HepG2 (cell line): Measurements from ENCODE around the gene ATP2C2. TPM values are rescaled to one million over a fixed set of nuclear protein-coding genes. Genes with fewer than 3 reads are reported as not detected.

Experiments
- CBFB ChIP-seq: sonication (generic); formaldehyde crosslinking; IDR thresholded peaks from 2 replicates; pipeline ENCODE4 v1.4.0; 2020; ENCODE audit warnings: missing genetic modification reagents
- HES4 ChIP-seq: sonication (generic); formaldehyde crosslinking; IDR thresholded peaks from 2 replicates; pipeline ENCODE4 v1.9.0; 2021; ENCODE audit warnings: mild to moderate bottlenecking, missing genetic modification reagents, borderline replicate concordance
- KLF11 ChIP-seq: IDR thresholded peaks from 2 replicates; pipeline ENCODE4 v1.6.1; 2016; ENCODE audit warnings: missing compliant biosample characterization
- MIXL1 ChIP-seq: IDR thresholded peaks from 2 replicates; pipeline ENCODE4 v1.6.1; 2016
- PAX8 ChIP-seq: sonication (generic); formaldehyde crosslinking; IDR thresholded peaks from 2 replicates; pipeline ENCODE4 v1.8.0; 2022; ENCODE audit warnings: mild to moderate bottlenecking, missing genetic modification reagents, borderline replicate concordance
- POLR2AphosphoS2 ChIP-seq: IDR thresholded peaks from 2 replicates; pipeline ENCODE4 v1.6.1; 2011; ENCODE audit warnings: low read depth, low read length, improper control_type of control experiment
- SALL1 ChIP-seq: sonication (generic); formaldehyde crosslinking; IDR thresholded peaks from 2 replicates; pipeline ENCODE4 v1.8.0; 2022; ENCODE audit warnings: mild to moderate bottlenecking, missing genetic modification reagents
- SAP130 ChIP-seq: IDR thresholded peaks from 2 replicates; pipeline ENCODE4 v1.6.1; 2016; ENCODE audit warnings: low read depth
- SMC3 ChIP-seq: IDR thresholded peaks from 2 replicates; pipeline ENCODE4 v1.6.1; 2011; ENCODE audit warnings: low read length, improper control_type of control experiment
- SP1 ChIP-seq, 2 experiments: fragments of 450-650 bp in 1 of 2; sonication (generic) in 1 of 2; formaldehyde crosslinking in 1 of 2; IDR thresholded peaks; 2 replicates each; pipeline versions ENCODE4 v1.4.0 to v1.6.1; 2016 to 2020; ENCODE audit warnings: missing genetic modification reagents in 1 of 2
- SP140L ChIP-seq: sonication (generic); formaldehyde crosslinking; IDR thresholded peaks from 2 replicates; pipeline ENCODE4 v1.4.0; 2020; ENCODE audit warnings: missing genetic modification reagents, borderline replicate concordance
- ZFP82 ChIP-seq: sonication (generic); formaldehyde crosslinking; IDR thresholded peaks from 2 replicates; pipeline ENCODE4 v1.5.1; 2020; ENCODE audit warnings: mild to moderate bottlenecking, missing genetic modification reagents, borderline replicate concordance
- ZMAT5 ChIP-seq: sonication (generic); formaldehyde crosslinking; IDR thresholded peaks from 2 replicates; pipeline ENCODE4 v1.5.0; 2020; ENCODE audit warnings: mild to moderate bottlenecking, low read depth, missing genetic modification reagents, borderline replicate concordance
- ZNF230 ChIP-seq: sonication (generic); formaldehyde crosslinking; IDR thresholded peaks from 2 replicates; pipeline ENCODE4 v1.4.0; 2020; ENCODE audit warnings: mild to moderate bottlenecking, missing genetic modification reagents
- ZNF781 ChIP-seq: sonication (generic); formaldehyde crosslinking; IDR thresholded peaks from 2 replicates; pipeline ENCODE4 v1.5.1; 2020; ENCODE audit warnings: borderline replicate concordance, mild to moderate bottlenecking, missing genetic modification reagents; ENCODE audit errors: not compliant biosample characterization
- ZNF784 ChIP-seq: sonication (generic); formaldehyde crosslinking; IDR thresholded peaks from 2 replicates; pipeline ENCODE4 v1.5.1; 2020; ENCODE audit warnings: missing genetic modification reagents, mild to moderate bottlenecking, borderline replicate concordance
- ZNF891 ChIP-seq: sonication (generic); formaldehyde crosslinking; IDR thresholded peaks from 2 replicates; pipeline ENCODE4 v1.5.0; 2020; ENCODE audit warnings: mild to moderate bottlenecking, missing genetic modification reagents
- ZSCAN12 ChIP-seq: sonication (generic); formaldehyde crosslinking; IDR thresholded peaks from 2 replicates; pipeline ENCODE4 v1.9.0; 2021; ENCODE audit warnings: mild to moderate bottlenecking, missing genetic modification reagents
- polyA plus RNA-seq, 8 experiments: library from polyadenylated mRNA; depleted of rRNA in 3 of 8; stranded (reverse) in 7 of 8; unstranded in 1 of 8; fragments of >200 nt; fragmentation: Illumina TruSeq in 4 of 8; extraction: Trizol in 4 of 8; gene quantifications; 2 replicates each; pipeline versions ENCODE4 v1.2.1 to v1.2.3, GENCODE V29; 2011 to 2016; ENCODE audit warnings: low read depth in 4 of 8, missing spikeins in 1 of 8, mixed read lengths in 1 of 8; ENCODE audit not compliant: insufficient read depth in 1 of 8
- total RNA-seq, 5 experiments: library from RNA; depleted of rRNA; stranded (reverse); fragments of >200 nt; fragmentation: Illumina TruSeq; extraction: Trizol; gene quantifications; 2 replicates each; pipeline ENCODE4 v1.2.3, GENCODE V29; 2016; ENCODE audit warnings: low read depth in 1 of 5
- TF ChIP-seq, protein P1 (sequence below): sonication (generic); formaldehyde crosslinking; IDR thresholded peaks from 2 replicates; pipeline ENCODE4 v1.4.0; 2020; ENCODE audit warnings: mild to moderate bottlenecking, missing genetic modification reagents
- TF ChIP-seq, protein P2 (sequence below): sonication (generic); formaldehyde crosslinking; IDR thresholded peaks from 2 replicates; pipeline ENCODE4 v1.8.0; 2022; ENCODE audit warnings: mild to moderate bottlenecking, missing genetic modification reagents; ENCODE audit not compliant: insufficient replicate concordance
- TF ChIP-seq, protein P3 (sequence below): sonication (generic); formaldehyde crosslinking; IDR thresholded peaks from 2 replicates; pipeline ENCODE4 v1.5.1; 2020; ENCODE audit warnings: mild to moderate bottlenecking, missing genetic modification reagents, moderate library complexity
- TF ChIP-seq, protein P4 (sequence below): sonication (generic); formaldehyde crosslinking; IDR thresholded peaks from 2 replicates; pipeline ENCODE4 v1.5.0; 2020; ENCODE audit warnings: missing genetic modification reagents, mild to moderate bottlenecking, borderline replicate concordance

The ATP2C2 gene
- total and polyA plus RNA-seq, 2 of the 13 experiments (the other 11 are each of a cell fraction or from before 2014, with no cell fraction given): 0.07 TPM; not detected in 1

- TF ChIP-seq ZNF784 (CRISPR knock-in tag) (no peak), KLF11 (CRISPR knock-in tag) (peak; percentile 42; the same call in 1 of the 2 replicates), ZSCAN12 (CRISPR knock-in tag) (no peak), ZNF891 (CRISPR knock-in tag) (peak; percentile 36; the same call in 1 of the 2 replicates), ZNF230 (CRISPR knock-in tag) (no peak), MIXL1 (peak; percentile 47; the same call in 1 of the 2 replicates), ZNF781 (CRISPR knock-in tag) (no peak), POLR2AphosphoS2 (no peak), CBFB (CRISPR knock-in tag) (no peak), SP140L (CRISPR knock-in tag) (no peak), SAP130 (CRISPR knock-in tag) (peak; percentile 34), SMC3 (peak; percentile 92), ZFP82 (CRISPR knock-in tag) (no peak), SALL1 (CRISPR knock-in tag) (peak; percentile 68; the same call in 1 of the 2 replicates), SP1 (IDR thresholded peaks at IDR 0.05) (no peak), SP1 (CRISPR knock-in tag; IDR thresholded peaks at IDR 0.05) (0 out of 2 replicates have a peak, but pooled peaks have one; percentile 18), PAX8 (CRISPR knock-in tag) (peak; percentile 72; the same call in 1 of the 2 replicates), ZMAT5 (no peak), HES4 (no peak)
- TF ChIP-seq, protein P1, sequence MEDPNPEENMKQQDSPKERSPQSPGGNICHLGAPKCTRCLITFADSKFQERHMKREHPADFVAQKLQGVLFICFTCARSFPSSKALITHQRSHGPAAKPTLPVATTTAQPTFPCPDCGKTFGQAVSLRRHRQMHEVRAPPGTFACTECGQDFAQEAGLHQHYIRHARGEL (CRISPR knock-in tag): no peak
- TF ChIP-seq, protein P2, sequence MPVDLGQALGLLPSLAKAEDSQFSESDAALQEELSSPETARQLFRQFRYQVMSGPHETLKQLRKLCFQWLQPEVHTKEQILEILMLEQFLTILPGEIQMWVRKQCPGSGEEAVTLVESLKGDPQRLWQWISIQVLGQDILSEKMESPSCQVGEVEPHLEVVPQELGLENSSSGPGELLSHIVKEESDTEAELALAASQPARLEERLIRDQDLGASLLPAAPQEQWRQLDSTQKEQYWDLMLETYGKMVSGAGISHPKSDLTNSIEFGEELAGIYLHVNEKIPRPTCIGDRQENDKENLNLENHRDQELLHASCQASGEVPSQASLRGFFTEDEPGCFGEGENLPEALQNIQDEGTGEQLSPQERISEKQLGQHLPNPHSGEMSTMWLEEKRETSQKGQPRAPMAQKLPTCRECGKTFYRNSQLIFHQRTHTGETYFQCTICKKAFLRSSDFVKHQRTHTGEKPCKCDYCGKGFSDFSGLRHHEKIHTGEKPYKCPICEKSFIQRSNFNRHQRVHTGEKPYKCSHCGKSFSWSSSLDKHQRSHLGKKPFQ (CRISPR knock-in tag): peak; percentile 33
- TF ChIP-seq, protein P3, sequence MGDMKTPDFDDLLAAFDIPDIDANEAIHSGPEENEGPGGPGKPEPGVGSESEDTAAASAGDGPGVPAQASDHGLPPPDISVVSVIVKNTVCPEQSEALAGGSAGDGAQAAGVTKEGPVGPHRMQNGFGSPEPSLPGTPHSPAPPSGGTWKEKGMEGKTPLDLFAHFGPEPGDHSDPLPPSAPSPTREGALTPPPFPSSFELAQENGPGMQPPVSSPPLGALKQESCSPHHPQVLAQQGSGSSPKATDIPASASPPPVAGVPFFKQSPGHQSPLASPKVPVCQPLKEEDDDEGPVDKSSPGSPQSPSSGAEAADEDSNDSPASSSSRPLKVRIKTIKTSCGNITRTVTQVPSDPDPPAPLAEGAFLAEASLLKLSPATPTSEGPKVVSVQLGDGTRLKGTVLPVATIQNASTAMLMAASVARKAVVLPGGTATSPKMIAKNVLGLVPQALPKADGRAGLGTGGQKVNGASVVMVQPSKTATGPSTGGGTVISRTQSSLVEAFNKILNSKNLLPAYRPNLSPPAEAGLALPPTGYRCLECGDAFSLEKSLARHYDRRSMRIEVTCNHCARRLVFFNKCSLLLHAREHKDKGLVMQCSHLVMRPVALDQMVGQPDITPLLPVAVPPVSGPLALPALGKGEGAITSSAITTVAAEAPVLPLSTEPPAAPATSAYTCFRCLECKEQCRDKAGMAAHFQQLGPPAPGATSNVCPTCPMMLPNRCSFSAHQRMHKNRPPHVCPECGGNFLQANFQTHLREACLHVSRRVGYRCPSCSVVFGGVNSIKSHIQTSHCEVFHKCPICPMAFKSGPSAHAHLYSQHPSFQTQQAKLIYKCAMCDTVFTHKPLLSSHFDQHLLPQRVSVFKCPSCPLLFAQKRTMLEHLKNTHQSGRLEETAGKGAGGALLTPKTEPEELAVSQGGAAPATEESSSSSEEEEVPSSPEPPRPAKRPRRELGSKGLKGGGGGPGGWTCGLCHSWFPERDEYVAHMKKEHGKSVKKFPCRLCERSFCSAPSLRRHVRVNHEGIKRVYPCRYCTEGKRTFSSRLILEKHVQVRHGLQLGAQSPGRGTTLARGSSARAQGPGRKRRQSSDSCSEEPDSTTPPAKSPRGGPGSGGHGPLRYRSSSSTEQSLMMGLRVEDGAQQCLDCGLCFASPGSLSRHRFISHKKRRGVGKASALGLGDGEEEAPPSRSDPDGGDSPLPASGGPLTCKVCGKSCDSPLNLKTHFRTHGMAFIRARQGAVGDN (CRISPR knock-in tag): peak; percentile 28; the same call in 1 of the 2 replicates
- TF ChIP-seq, protein P4, sequence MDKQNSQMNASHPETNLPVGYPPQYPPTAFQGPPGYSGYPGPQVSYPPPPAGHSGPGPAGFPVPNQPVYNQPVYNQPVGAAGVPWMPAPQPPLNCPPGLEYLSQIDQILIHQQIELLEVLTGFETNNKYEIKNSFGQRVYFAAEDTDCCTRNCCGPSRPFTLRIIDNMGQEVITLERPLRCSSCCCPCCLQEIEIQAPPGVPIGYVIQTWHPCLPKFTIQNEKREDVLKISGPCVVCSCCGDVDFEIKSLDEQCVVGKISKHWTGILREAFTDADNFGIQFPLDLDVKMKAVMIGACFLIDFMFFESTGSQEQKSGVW (CRISPR knock-in tag): no peak
Observed at GRCh38 chr16:84511180-84511800, 143.0 kb downstream of the ATP2C2 start (continued).
